ENCODE data around the gene LRRN1. TPM values are rescaled to one million over a fixed set of nuclear protein-coding genes. Genes with fewer than 3 reads are reported as not detected.

Gene LRRN1
- total RNA-seq, 1 experiment from 2014 or later = 0.57 TPM

GRCh38 chr3:3801494-3801841 is 2.2 kb downstream of the LRRN1 start:
- H2AFZ ChIP-seq = no peak overlapping the region
- no TSS peak for BruUV-seq (replicated peaks)
- DNase-seq = no peak
- no peak overlapping the region for H3K27ac ChIP-seq
- intact Hi-C loops (cut with micrococcal nuclease; ENCODE audit: unreplicated experiment) = no loop called here
- CTCF ChIA-PET = no interaction called here
- TF ChIP-seq CTCF (conservative IDR thresholded peaks at IDR 0.05) (no peak), EZH2 (IDR thresholded peaks at IDR 0.05; ENCODE audit: low read depth) (no peak)
- POLR2A ChIA-PET (ENCODE audit: unreplicated experiment) = no interaction called here
- no peaks in the 10 kb centered on the region for H3K79me2 ChIP-seq (ENCODE audit: low read depth)
- no peaks in the 10 kb centered on the region for H3K9me3 ChIP-seq (ENCODE audit: insufficient read depth, low read depth)
- no peaks in the 10 kb centered on the region for H3K9me2 ChIP-seq (ENCODE audit: insufficient read depth)
- no peaks in the 10 kb centered on the region for H3F3A ChIP-seq (ENCODE audit: insufficient read depth, low read depth)
- H3K4me1 ChIP-seq (replicated peaks; ENCODE audit: insufficient read depth) = no peaks in the 10 kb centered on the region
- H3K27me3 ChIP-seq (ENCODE audit: insufficient read depth, low read depth) = no peaks in the 10 kb centered on the region
- H4K20me1 ChIP-seq (ENCODE audit: insufficient read depth) = no peaks in the 10 kb centered on the region
- H3K36me3 ChIP-seq (ENCODE audit: low read depth) = no peaks in the 10 kb centered on the region
- no peak overlapping the region for H3K4me2 ChIP-seq
- H3K4me3 ChIP-seq = no peak overlapping the region

GRCh38 chr3:3802046-3802445 is 2.8 kb downstream of the LRRN1 start:
- ChIA-PET POLR2A (ENCODE audit: unreplicated experiment) (no interaction called here), CTCF (no interaction called here)
- Histone ChIP-seq H3K27ac (no peak overlapping the region), H3F3A (ENCODE audit: insufficient read depth, low read depth) (no peaks in the 10 kb centered on the region), H3K4me2 (no peak overlapping the region), H3K36me3 (ENCODE audit: low read depth) (no peaks in the 10 kb centered on the region), H3K9me3 (ENCODE audit: insufficient read depth, low read depth) (no peaks in the 10 kb centered on the region), H4K20me1 (ENCODE audit: insufficient read depth) (no peaks in the 10 kb centered on the region), H3K4me1 (replicated peaks; ENCODE audit: insufficient read depth) (no peaks in the 10 kb centered on the region), H3K4me3 (no peak overlapping the region), H3K9me2 (ENCODE audit: insufficient read depth) (no peaks in the 10 kb centered on the region), H2AFZ (no peak overlapping the region), H3K27me3 (ENCODE audit: insufficient read depth, low read depth) (no peaks in the 10 kb centered on the region), H3K79me2 (ENCODE audit: low read depth) (no peaks in the 10 kb centered on the region)
- BruUV-seq (replicated peaks) = no TSS peak
- TF ChIP-seq EZH2 (IDR thresholded peaks at IDR 0.05; ENCODE audit: low read depth) (no peak), CTCF (conservative IDR thresholded peaks at IDR 0.05) (no peak)
- DNase-seq = no peak
- intact Hi-C loops (cut with micrococcal nuclease; ENCODE audit: unreplicated experiment) = no loop called here

GRCh38 chr3:3804560-3804959 is 5.3 kb downstream of the LRRN1 start:
- H3K4me2 ChIP-seq = no peak overlapping the region
- no peaks in the 10 kb centered on the region for H3K4me1 ChIP-seq (replicated peaks; ENCODE audit: insufficient read depth)
- no peaks in the 10 kb centered on the region for H3K9me2 ChIP-seq (ENCODE audit: insufficient read depth)
- DNase-seq = no peak
- no peaks in the 10 kb centered on the region for H3K27me3 ChIP-seq (ENCODE audit: insufficient read depth, low read depth)
- no peaks in the 10 kb centered on the region for H3K9me3 ChIP-seq (ENCODE audit: insufficient read depth, low read depth)
- TF ChIP-seq CTCF (conservative IDR thresholded peaks at IDR 0.05) (no peak), EZH2 (IDR thresholded peaks at IDR 0.05; ENCODE audit: low read depth) (no peak)
- intact Hi-C loops (cut with micrococcal nuclease; ENCODE audit: unreplicated experiment) = no loop called here
- no peak overlapping the region for H3K27ac ChIP-seq
- no peak overlapping the region for H3K4me3 ChIP-seq
- no peak overlapping the region for H2AFZ ChIP-seq
- BruUV-seq (replicated peaks) = no TSS peak
- no peaks in the 10 kb centered on the region for H3K79me2 ChIP-seq (ENCODE audit: low read depth)
- H3K36me3 ChIP-seq (ENCODE audit: low read depth) = no peaks in the 10 kb centered on the region
- CTCF ChIA-PET = no interaction called here
- POLR2A ChIA-PET (ENCODE audit: unreplicated experiment) = no interaction called here
- H4K20me1 ChIP-seq (ENCODE audit: insufficient read depth) = no peaks in the 10 kb centered on the region
- no peaks in the 10 kb centered on the region for H3F3A ChIP-seq (ENCODE audit: insufficient read depth, low read depth)

Data from PC-9 (cell line).